Stimulated activated CD8-positive, alpha-beta memory T cell treated with anti-CD3 and anti-CD28 coated beads, Interleukin-4, amount 100 ng/mL, for 1 hour (primary cell): ENCODE data around the gene PCGF3.
"Not testable (repeated sequence)": the region's sequence is repeated elsewhere in the genome, so short reads cannot be mapped to it uniquely, and the experiment has no call there.

Experiments
- DNase-seq, 2 donors: peaks; one replicate each; pipeline ENCODE4 v3.0.0-alpha.2; 2020; ENCODE audit warnings: low read depth in 2 of 2, low spot score in 1 of 2

Gene PCGF3

GRCh38 chr4:722851-723360 is 17.3 kb downstream of the PCGF3 start:
- DNase-seq: no peak

DNA sequence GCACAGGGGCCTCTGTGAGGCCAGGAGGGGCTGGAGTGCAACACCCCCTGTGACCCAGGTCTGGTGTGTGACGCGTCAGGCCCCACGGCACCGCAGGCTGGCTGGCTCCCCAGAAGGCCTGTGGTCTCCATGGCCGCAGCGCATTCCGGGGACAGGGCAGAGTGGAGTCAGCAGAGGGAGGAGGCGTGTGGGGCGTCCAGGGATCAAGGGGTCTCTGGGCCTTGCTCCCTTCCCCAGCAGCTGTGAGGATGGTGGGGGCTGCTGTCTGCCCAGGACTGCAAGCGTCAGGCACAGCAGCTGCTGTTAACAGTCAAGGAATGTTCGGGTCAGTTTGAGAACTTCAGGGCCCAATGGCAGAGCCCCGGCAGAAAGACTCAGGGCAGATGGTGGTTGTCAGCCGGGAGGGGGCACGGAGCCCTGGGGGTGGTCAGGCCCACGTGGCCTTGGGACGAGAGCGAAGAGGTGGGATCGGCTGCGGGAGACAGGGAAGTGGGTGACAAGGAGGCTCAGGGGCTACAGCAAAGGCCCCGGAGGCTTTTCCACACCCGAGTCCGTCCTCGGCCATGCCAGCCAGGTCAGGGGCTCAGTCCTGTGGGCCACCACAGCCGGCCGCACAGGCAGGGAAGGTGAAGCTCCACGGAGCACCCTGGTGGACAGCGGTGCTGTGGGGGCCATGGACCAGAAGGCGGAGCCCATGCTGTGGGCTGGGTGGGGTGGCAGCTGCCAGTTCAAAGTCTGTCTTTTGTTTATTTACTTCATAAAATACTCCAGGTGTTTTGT is 18.3 kb downstream of the PCGF3 start:
- no peak for DNase-seq

DNA sequence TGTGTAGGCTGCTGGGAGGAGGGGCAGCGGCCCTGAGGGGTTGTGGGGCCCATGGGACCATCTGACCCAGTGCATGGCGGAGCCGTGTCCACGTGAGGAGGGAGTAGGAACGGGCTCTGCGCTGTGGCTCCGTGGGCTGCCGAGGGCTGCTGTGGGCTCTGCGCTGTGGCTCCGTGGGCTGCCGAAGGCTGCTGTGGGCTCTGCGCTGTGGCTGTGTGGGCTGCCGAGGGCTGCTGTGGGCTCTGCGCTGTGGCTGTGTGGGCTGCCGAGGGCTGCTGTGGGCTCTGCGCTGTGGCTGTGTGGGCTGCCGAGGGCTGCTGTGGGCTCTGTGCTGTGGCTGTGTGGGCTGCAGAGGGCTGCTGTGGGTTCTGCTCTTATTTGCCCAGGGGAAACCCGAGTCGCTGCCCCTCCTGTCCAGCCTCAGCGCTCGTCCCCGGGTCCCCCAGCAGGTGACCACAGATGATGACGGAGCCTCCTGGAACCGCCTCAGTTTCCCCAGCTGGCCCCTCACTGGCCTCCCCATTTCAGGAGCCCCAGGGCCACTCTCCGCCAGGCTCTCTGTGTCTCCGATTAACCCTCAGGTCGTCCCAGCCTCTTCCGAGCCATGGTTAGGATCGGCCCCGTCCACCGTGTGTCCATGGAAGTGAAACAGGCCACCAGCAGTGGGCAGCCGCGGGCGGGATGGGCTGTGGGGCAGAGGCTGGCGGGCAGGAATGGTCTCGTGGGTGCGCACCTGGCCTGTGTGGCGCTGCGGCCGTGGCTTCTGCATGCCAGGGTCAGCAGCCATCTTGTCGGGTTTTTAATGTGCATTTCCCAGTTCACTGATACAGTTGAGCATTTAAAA is 20.0 kb downstream of the PCGF3 start:
- no peak for DNase-seq

DNA sequence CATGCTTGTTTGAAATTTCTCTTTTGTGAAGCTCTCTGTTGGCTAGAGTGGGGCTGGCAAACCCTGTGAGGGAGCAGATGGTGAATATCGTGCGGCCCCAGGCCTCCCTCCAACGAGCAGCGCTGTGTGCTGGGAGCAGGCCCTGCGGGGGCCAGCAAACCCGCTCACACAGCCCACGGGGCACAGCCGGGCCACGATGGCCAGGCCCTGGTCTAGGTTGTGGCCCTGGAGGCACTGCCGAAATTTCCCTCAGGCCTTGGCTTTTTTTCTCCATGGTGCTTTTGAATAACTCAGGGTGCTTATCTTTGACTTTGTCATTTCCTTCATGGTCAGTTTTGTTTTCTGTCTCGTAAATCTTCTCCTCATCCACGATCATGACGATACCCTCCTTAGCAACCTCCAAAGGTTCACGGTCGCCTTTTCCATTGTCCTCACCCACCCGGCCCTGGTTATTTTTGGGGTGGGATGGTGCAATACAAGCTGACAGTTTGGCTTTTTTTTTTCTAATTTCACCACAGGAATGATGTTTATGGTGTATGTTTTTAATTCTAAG is 20.7 kb downstream of the PCGF3 start:
- no peak for DNase-seq

- DNase-seq: no peak
These were observed 21.2 kb downstream of the PCGF3 start for GRCh38 chr4:726838-727237.

DNA sequence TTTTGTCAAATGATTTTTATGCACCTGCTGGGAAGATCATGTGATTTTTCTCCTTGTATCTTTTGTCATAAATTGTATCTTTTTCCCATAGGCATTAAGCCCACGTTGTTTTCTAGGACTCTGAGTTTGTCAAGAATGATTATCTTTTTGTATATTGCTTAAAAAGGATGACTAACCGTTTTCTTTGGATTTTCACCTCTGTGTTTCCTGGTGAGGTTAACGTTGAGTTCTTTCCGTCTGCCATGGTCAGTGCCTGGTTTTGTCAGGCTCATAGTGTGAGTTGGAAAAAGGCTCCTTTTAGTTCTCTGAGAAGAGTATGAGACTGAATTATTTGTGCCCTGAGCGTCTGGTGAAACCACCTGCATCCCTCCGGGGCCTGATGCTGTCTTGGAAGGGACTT is 21.9 kb downstream of the PCGF3 start:
- DNase-seq: no peak

- no peak for DNase-seq
These were observed 24.0 kb downstream of the PCGF3 start for GRCh38 chr4:729336-730315.

DNA sequence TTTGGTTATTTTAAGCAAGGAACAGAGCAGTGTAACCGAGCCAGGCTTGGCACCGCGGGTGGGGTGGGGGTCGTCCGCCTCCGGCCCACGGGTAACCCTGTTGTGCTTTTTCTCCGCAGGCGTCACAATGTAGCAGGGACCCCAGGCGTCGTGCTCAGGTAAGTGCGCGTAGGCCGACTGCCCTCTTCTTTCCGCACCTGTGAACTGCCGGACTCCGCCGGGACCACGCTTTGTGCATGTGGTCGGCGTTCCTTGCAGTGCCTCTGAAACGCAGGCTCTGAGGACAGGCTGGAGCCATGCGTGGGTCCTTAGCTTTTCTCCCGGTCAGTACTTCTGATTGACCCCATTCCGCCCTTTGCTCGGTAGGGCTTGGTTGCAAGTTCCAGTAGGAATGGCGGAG is 24.9 kb downstream of the PCGF3 start:
- DNase-seq: no peak

DNA sequence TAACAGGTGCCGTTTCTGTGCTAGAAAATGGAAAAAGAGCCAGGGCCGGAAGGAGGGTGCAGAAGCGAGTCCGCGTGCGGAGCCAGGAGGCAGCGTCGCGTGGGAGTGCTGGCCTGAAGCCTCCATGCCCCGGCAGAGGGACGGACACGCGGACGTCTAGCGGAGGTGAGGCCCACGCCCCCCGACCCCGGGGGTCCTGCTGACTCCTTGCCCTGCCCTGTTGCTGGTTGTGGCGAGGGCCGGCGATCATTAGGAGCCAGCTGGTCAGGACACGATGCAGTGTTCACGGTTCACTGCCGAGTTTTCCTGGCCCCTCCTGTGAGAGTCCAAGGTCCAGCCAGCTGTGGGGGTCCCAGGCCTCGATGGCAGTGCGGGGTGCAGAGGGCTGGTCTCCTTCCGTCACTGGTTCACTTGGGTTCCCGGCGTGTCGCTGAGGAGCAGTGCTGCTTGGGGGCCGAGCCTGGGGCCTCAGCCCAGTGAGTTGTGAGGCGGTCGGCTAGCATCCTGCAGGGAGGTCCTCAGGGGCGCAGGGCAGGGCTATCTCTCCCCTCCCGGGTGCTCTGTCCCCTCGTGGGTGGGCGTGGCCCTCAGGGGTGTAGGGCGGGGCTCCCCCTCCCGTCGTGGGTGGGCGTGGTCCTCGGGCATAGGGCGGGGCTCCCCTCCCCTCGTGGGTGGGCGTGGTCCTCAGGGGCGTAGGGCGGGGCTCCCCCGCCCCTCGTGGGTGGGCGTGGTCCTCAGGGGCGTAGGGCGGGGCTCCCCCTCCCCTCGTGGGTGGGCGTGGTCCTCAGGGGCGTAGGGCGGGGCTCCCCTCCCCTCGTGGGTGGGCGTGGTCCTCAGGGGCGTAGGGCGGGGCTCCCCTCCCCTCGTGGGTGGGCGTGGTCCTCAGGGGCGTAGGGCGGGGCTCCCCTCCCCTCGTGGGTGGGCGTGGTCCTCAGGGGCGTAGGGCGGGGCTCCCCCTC is 25.6 kb downstream of the PCGF3 start:
- DNase-seq: not testable (repeated sequence)

GRCh38 chr4:731954-732353 is 26.3 kb downstream of the PCGF3 start:
- DNase-seq: not testable (repeated sequence)

DNA sequence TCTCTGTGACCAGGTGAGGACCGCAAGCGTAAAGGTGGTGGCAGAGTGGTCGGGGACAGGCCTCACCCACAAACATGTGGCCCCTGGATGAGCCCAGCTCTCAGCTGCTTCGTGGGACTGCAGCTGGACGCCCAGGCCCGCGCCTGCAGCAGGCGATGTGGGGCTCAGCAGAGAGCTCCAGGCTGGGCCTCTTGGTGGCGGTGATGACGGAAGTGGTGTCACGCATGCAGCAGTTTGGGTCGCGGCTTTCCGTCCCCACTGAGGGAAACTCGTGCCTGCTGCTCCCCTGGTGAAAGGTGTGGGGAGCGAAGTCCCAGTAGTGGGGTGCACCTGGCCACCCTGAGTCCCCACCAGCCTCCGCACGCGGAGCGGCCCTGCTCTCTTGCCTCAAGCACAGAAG is 26.9 kb downstream of the PCGF3 start:
- no peak for DNase-seq

- DNase-seq: no peak
These were observed 27.4 kb downstream of the PCGF3 start for GRCh38 chr4:732911-733630.

DNA sequence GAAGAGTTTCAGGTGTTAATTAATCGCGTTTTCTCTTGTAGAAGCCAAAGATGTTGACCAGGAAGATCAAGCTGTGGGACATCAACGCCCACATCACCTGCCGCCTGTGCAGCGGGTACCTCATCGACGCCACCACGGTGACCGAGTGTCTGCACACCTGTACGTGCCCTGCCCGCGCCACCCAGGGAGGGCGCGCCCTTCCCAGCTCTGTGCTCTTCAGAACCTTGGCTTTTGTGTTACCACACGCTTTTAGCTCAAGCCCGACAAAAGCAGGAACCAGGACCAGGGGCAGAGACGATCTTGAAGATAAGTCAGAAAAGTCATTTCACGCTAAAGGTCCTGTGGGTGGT is 28.0 kb downstream of the PCGF3 start:
- DNase-seq: no peak

DNA sequence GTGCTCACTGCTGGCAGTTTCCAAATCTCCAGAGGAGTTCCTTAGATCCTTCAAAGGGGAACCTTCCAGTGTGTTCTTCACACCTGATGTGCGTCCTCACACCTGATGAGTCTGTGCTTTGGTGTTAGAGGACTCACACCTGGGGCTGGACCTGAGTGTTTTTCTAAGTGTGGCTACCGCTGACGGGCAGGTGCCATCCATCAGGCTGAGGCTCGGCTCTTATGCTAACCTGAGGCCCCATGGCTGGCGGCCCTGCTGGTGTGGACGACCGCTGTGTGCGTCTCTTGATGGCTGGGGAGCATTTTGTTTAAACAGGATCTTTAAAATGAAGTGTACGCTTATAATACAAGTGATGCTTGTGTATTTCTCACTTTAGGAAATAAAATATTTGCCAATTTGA is 28.4 kb downstream of the PCGF3 start:
- DNase-seq: no peak

DNA sequence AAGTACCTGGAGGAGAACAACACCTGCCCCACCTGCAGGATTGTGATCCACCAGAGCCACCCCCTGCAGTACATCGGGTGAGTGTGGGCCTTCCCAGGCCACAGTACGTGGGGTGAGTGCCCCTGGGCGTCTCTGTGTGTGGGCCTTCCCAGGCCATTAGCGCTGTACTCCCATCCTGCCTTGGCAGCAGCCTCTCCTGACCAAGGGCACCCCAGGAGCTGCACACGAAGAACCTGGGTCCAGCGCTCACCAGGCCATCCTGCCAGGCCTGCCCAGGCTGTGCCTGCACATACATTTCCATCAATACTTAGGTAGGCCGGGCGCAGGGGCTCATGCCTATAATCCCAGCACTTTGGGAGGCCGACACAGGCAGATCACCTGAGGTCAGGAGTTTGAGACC is 29.3 kb downstream of the PCGF3 start:
- no peak for DNase-seq

GRCh38 chr4:735583-735982 is 30.0 kb downstream of the PCGF3 start:
- no peak for DNase-seq

- DNase-seq: not testable (repeated sequence)
These were observed 30.9 kb downstream of the PCGF3 start for GRCh38 chr4:736561-736960.

DNA sequence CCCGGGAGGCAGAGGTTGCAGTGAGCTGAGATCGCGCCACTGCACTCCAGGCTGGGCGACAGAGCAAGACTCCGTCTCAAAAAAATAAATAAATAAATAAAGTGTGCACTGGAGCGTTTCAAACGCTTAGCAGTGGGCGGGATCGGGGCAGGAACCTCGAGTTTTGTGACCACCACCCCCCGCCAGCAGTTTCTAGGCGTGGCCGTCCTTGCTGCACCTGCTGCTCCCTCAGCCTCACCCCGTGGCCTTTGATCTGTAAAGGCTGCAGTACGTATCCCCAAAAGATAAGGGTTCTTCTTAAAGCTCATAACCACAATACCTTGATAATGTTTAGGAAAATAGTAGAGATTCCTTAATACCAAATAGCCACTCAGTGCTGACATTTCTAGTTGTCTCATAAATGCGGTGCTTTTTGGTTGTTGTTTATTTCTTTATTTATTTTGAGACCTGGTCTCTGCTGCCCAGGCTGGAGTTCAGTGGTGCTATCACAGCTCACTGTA is 33.2 kb downstream of the PCGF3 start:
- DNase-seq: no peak

- no peak for DNase-seq
These were observed 33.9 kb downstream of the PCGF3 start for GRCh38 chr4:739569-739968.
